K562 (cell line): ENCODE measurements around the gene DCAF4L1. TPM values are rescaled to one million over a fixed set of nuclear protein-coding genes. Genes with fewer than 3 reads are reported as not detected.

Source experiments
- EWSR1 ChIP-seq: fragments of 450-650 bp; IDR thresholded peaks from 2 replicates; pipeline ENCODE4 v1.6.1; 2018; ENCODE audit warnings: borderline replicate concordance, mild to moderate bottlenecking, low read depth, moderate library complexity; ENCODE audit not compliant: partially characterized antibody
- HNRNPLL ChIP-seq: fragments of 200-400 bp; formaldehyde crosslinking; IDR thresholded peaks from 2 replicates; pipeline ENCODE4 v1.6.1; 2017; ENCODE audit warnings: low read length, low read depth, mild to moderate bottlenecking; ENCODE audit not compliant: poor library complexity, severe bottlenecking
- ILK ChIP-seq: fragments of 450-650 bp; IDR thresholded peaks from 2 replicates; pipeline ENCODE4 v1.6.1; 2016; ENCODE audit warnings: missing genetic modification characterization, low read depth, mild to moderate bottlenecking, missing compliant biosample characterization, moderate library complexity, borderline replicate concordance
- OTX1 ChIP-seq: fragments of 450-650 bp; formaldehyde crosslinking; IDR thresholded peaks from 2 replicates; pipeline ENCODE4 v1.4.0; 2022; ENCODE audit warnings: mild to moderate bottlenecking
- PKNOX1 ChIP-seq: fragments of 450-650 bp; IDR thresholded peaks from 2 replicates; pipeline ENCODE4 v1.6.1; 2016
- RBM34 ChIP-seq: fragments of 200-400 bp; formaldehyde crosslinking; IDR thresholded peaks from 2 replicates; pipeline ENCODE4 v1.6.1; 2018; ENCODE audit warnings: low read length, borderline replicate concordance; ENCODE audit not compliant: insufficient read depth
- TAL1 ChIP-seq: fragments of 450-650 bp; IDR thresholded peaks from 2 replicates; pipeline ENCODE4 v1.6.1; 2016; ENCODE audit warnings: mild to moderate bottlenecking
- THAP7 ChIP-seq: fragments of 250-450 bp; sonication (Bioruptor Pico); IDR thresholded peaks from 2 replicates; pipeline ENCODE4 v1.5.0; 2021
- THRB ChIP-seq: fragments of 450-650 bp; formaldehyde crosslinking; conservative IDR thresholded peaks from 2 replicates; pipeline ENCODE4 v1.4.0; 2022; ENCODE audit warnings: mild to moderate bottlenecking, missing genetic modification characterization
- TRIM25 ChIP-seq: fragments of 450-650 bp; IDR thresholded peaks from 2 replicates; pipeline ENCODE4 v1.7.0; 2016; ENCODE audit warnings: borderline replicate concordance
- USF2 ChIP-seq: sonication (generic); formaldehyde crosslinking; IDR thresholded peaks from 2 replicates; pipeline ENCODE4 v1.5.0; 2020; ENCODE audit warnings: missing genetic modification reagents
- XRCC4 ChIP-seq: IDR thresholded peaks from one replicate; pipeline ENCODE4 v1.6.1; 2011; ENCODE audit not compliant: insufficient read depth, insufficient read length; ENCODE audit errors: extremely low read depth
- ZHX1 ChIP-seq: fragments of 150-350 bp; conservative IDR thresholded peaks from 2 replicates; pipeline ENCODE4 v1.6.1; 2014; ENCODE audit warnings: low read length
- polyA plus RNA-seq, 8 experiments: library from polyadenylated mRNA; depleted of rRNA in 4 of 8; stranded (reverse) in 5 of 8; unstranded in 3 of 8; fragments of >200 nt; fragmentation: Nextera tagmentation in 2 of 8; fragmentation: Illumina TruSeq in 1 of 8; extraction: Ambion mirVana in 2 of 8; extraction: Trizol in 1 of 8; gene quantifications; 2 replicates each; pipeline versions ENCODE4 v1.2.1 to v1.2.3, GENCODE V29; 2011 to 2014; ENCODE audit warnings: inconsistent platforms in 1 of 8, missing spikeins in 1 of 8
- total RNA-seq, 7 experiments: library from RNA; depleted of rRNA in 6 of 7; stranded (reverse); fragments of >200 nt in 6 of 7; fragmentation: Illumina TruSeq in 2 of 7; extraction: Trizol in 2 of 7; gene quantifications; 2 replicates each; pipeline versions ENCODE4 v1.2.1 to v1.2.3, GENCODE V29; 2011 to 2021; ENCODE audit warnings: low replicate concordance in 1 of 7

DCAF4L1 gene
- total and polyA plus RNA-seq, 9 of the 15 experiments (the other 6 are each of a cell fraction or from before 2014, with no cell fraction given) = 0.17 to 0.64 (median 0.36) TPM

GRCh38 chr4:41934901-41935651, 46.5 kb upstream of the DCAF4L1 start, which contains the start of gene TMEM33 (continued):
- no peak for TF ChIP-seq XRCC4
- TF ChIP-seq OTX1 (CRISPR knock-in tag) = no peak
- no peak for TF ChIP-seq TRIM25
- peak; percentile 42 for TF ChIP-seq HNRNPLL
- TF ChIP-seq EWSR1 = no peak
- TF ChIP-seq RBM34 = no peak
- no peak for TF ChIP-seq ILK (tag)
- TF ChIP-seq THAP7 (CRISPR knock-in tag) = no peak
- no peak for TF ChIP-seq THRB (CRISPR knock-in tag)
- 0 out of 2 replicates have a peak, but pooled peaks have one; percentile 14 for TF ChIP-seq USF2 (CRISPR knock-in tag)
- no peak for TF ChIP-seq TAL1
- TF ChIP-seq ZHX1 = no peak
- peak; percentile 81 for TF ChIP-seq PKNOX1
